Hepatocyte (in vitro differentiated cells): ENCODE results near the gene ZEB2. TPM values are rescaled to one million over a fixed set of nuclear protein-coding genes. Genes with fewer than 3 reads are reported as not detected.

Source experiments
- DNase-seq: peaks from one replicate; pipeline ENCODE4 v3.0.0-alpha.2; 2016; ENCODE audit warnings: low spot score
- H2AFZ ChIP-seq: fragments of 200-600 bp; sonication (generic); 2 replicates; pipeline ENCODE4 v1.6.0; 2016; ENCODE audit warnings: antibody characterized with exemption, mild to moderate bottlenecking
- H3K27ac ChIP-seq: fragments of 200-600 bp; sonication (generic); 2 replicates; pipeline ENCODE4 v1.5.1; 2016; ENCODE audit warnings: mild to moderate bottlenecking
- H3K27me3 ChIP-seq: fragments of 200-600 bp; sonication (generic); 2 replicates; pipeline ENCODE4 v1.6.1; 2016
- H3K36me3 ChIP-seq: fragments of 200-600 bp; sonication (generic); replicated peaks from 2 replicates; pipeline ENCODE4 v1.5.1; 2016; ENCODE audit warnings: low read depth; ENCODE audit not compliant: insufficient read depth
- H3K4me1 ChIP-seq: fragments of 200-600 bp; sonication (generic); 2 replicates; pipeline ENCODE4 v1.5.1; 2016; ENCODE audit warnings: mild to moderate bottlenecking, moderate library complexity; ENCODE audit not compliant: insufficient read depth
- H3K4me2 ChIP-seq: fragments of 200-600 bp; sonication (generic); 2 replicates; pipeline ENCODE4 v1.6.0; 2016
- H3K4me3 ChIP-seq: fragments of 200-600 bp; sonication (generic); 2 replicates; pipeline ENCODE4 v1.5.1; 2016; ENCODE audit warnings: mild to moderate bottlenecking
- H3K79me2 ChIP-seq: fragments of 200-600 bp; sonication (generic); 2 replicates; pipeline ENCODE4 v1.6.0; 2017; ENCODE audit warnings: mild to moderate bottlenecking
- H3K9me2 ChIP-seq: fragments of 200-600 bp; sonication (generic); replicated peaks from 2 replicates; pipeline ENCODE4 v1.6.0; 2017; ENCODE audit warnings: mild to moderate bottlenecking; ENCODE audit not compliant: insufficient read depth
- H3K9me3 ChIP-seq: fragments of 200-600 bp; sonication (generic); 2 replicates; pipeline ENCODE4 v1.5.1; 2016; ENCODE audit warnings: low read depth, mild to moderate bottlenecking
- H4K20me1 ChIP-seq: fragments of 200-600 bp; sonication (generic); 2 replicates; pipeline ENCODE4 v1.6.0; 2016; ENCODE audit warnings: mild to moderate bottlenecking; ENCODE audit not compliant: insufficient read depth, poor library complexity, severe bottlenecking
- CTCF ChIP-seq: fragments of 200-600 bp; sonication (generic); IDR thresholded peaks from 2 replicates; pipeline ENCODE4 v1.5.1; 2016; ENCODE audit warnings: antibody characterized with exemption, mild to moderate bottlenecking; ENCODE audit not compliant: poor library complexity
- EZH2 ChIP-seq: fragments of 200-600 bp; sonication (generic); IDR thresholded peaks from 2 replicates; pipeline ENCODE4 v1.6.1; 2016; ENCODE audit warnings: antibody characterized with exemption, mild to moderate bottlenecking, borderline replicate concordance
- EZH2phosphoT487 ChIP-seq: fragments of 200-600 bp; sonication (generic); IDR thresholded peaks from one replicate; pipeline ENCODE4 v1.6.1; 2018; ENCODE audit warnings: antibody characterized with exemption, mild to moderate bottlenecking, low read depth, moderate library complexity; ENCODE audit not compliant: unreplicated experiment, severe bottlenecking
- WGBS: methylation state at CpG from one replicate; pipeline ENCODE4 v1.1.6; 2016; ENCODE audit warnings: low lambda C conversion rate; ENCODE audit errors: missing lambda C conversion rate; 5-methylcytosine and 5-hydroxymethylcytosine counted together
- polyA plus RNA-seq: library from polyadenylated mRNA; unstranded; fragments of >200 nt; fragmentation: Nextera tagmentation; extraction: Ambion mirVana; gene quantifications from 2 replicates; pipeline ENCODE4 v1.2.1, GENCODE V29; 2016
- total RNA-seq: library from RNA; depleted of rRNA; stranded (reverse); fragments of >200 nt; gene quantifications from 2 replicates; pipeline ENCODE4 v1.2.3, GENCODE V29; 2014

Gene ZEB2
- total and polyA plus RNA-seq, 2 experiments from 2014 or later = 17.8 to 35.5 TPM

- 93% methylated on average over 4 of the region's 4 CpGs for WGBS
- Histone ChIP-seq H3K9me3 (no peaks in the 10 kb centered on the region), H4K20me1 (peaks cover 3% of the 10 kb centered on the region), H2AFZ (no peak overlapping the region), H3K4me2 (no peak overlapping the region), H3K27me3 (no peaks in the 10 kb centered on the region), H3K4me1 (peaks cover 12% of the 10 kb centered on the region), H3K79me2 (peaks cover 34% of the 10 kb centered on the region), H3K27ac (no peak overlapping the region), H3K4me3 (no peak overlapping the region), H3K36me3 (no peaks in the 10 kb centered on the region), H3K9me2 (no peaks in the 10 kb centered on the region)
- DNase-seq = no peak
- TF ChIP-seq EZH2phosphoT487 = no peak
- TF ChIP-seq EZH2 = no peak
- no peak for TF ChIP-seq CTCF
Measured at GRCh38 chr2:144434425-144435222, 85.3 kb downstream of the ZEB2 start.

- no peak for TF ChIP-seq CTCF
- no peak for TF ChIP-seq EZH2phosphoT487
- no peak for TF ChIP-seq EZH2
- peaks cover 34% of the 10 kb centered on the region for H3K79me2 ChIP-seq
- DNase-seq = no peak
- H3K9me3 ChIP-seq = no peaks in the 10 kb centered on the region
- H3K36me3 ChIP-seq = no peaks in the 10 kb centered on the region
- H3K27ac ChIP-seq = no peak overlapping the region
- peaks cover 10% of the 10 kb centered on the region for H3K4me1 ChIP-seq
- H4K20me1 ChIP-seq = peaks cover 3% of the 10 kb centered on the region
- no peak overlapping the region for H2AFZ ChIP-seq
- H3K9me2 ChIP-seq = no peaks in the 10 kb centered on the region
- no peaks in the 10 kb centered on the region for H3K27me3 ChIP-seq
- H3K4me2 ChIP-seq = no peak overlapping the region
- H3K4me3 ChIP-seq = no peak overlapping the region
- 74% methylated on average over 1 of the region's 1 CpG for WGBS
Measured at GRCh38 chr2:144432921-144433320, 87.0 kb downstream of the ZEB2 start.

GRCh38 chr2:144431998-144432397, 87.9 kb downstream of the ZEB2 start:
- H3K27ac ChIP-seq = no peak overlapping the region
- H3K9me3 ChIP-seq = no peaks in the 10 kb centered on the region
- H3K36me3 ChIP-seq = no peaks in the 10 kb centered on the region
- no peak overlapping the region for H3K4me3 ChIP-seq
- peaks cover 3% of the 10 kb centered on the region for H4K20me1 ChIP-seq
- H3K79me2 ChIP-seq = peaks cover 30% of the 10 kb centered on the region
- 78% methylated on average over 3 of the region's 3 CpGs for WGBS
- no peaks in the 10 kb centered on the region for H3K9me2 ChIP-seq
- H2AFZ ChIP-seq = no peak overlapping the region
- no peak for TF ChIP-seq CTCF
- TF ChIP-seq EZH2phosphoT487 = no peak
- DNase-seq = no peak
- peaks cover 9% of the 10 kb centered on the region for H3K4me1 ChIP-seq
- no peak overlapping the region for H3K4me2 ChIP-seq
- no peaks in the 10 kb centered on the region for H3K27me3 ChIP-seq
